ENCODE results near the gene CD2AP. TPM values are rescaled to one million over a fixed set of nuclear protein-coding genes. Genes with fewer than 3 reads are reported as not detected.

CD2AP gene
- total and polyA plus RNA-seq, 4 donors, result 5.7 to 22.4 (median 11.5) TPM

- no peak for DNase-seq (ENCODE audit: low spot score)
- TF ChIP-seq FOXA2 (IDR thresholded peaks at IDR 0.05) (no peak), CTCF (IDR thresholded peaks at IDR 0.05; ENCODE audit: low read depth, low read length, missing input control) (no peak), ATF3 (IDR thresholded peaks at IDR 0.05) (no peak), NR2F2 (IDR thresholded peaks at IDR 0.05) (no peak)
- Histone ChIP-seq H3K9me3 (ENCODE audit: control insufficient read depth in 4 of 4, low read length in 3 of 4) (no peaks in the 10 kb centered on the region), H3K4me3 (ENCODE audit: low read depth in 1 of 3, low read length in 3 of 3) (no peak overlapping the region), H3K27ac (ENCODE audit: low read depth in 1 of 2, low read length in 2 of 2) (no peak overlapping the region), H3K36me3 (ENCODE audit: control insufficient read depth in 4 of 4, insufficient read depth in 3 of 4, low read depth in 1 of 4, low read length in 3 of 4) (no peaks in the 10 kb centered on the region), H3K4me1 (ENCODE audit: control insufficient read depth in 4 of 4, insufficient read depth in 4 of 4, low read length in 3 of 4) (peaks cover 2 to 4% (median 4%) of the 10 kb centered on the region in 4 donors), H3K9ac (ENCODE audit: low read depth in 1 of 2, low read length in 2 of 2) (no peak overlapping the region), H3K27me3 (ENCODE audit: control insufficient read depth in 4 of 4, insufficient read depth in 4 of 4, low read length in 3 of 4) (no peaks in the 10 kb centered on the region)
- 94% methylated on average over 6 of the region's 6 CpGs for WGBS
These were observed 44.4 kb downstream of the CD2AP start for GRCh38 chr6:47521961-47522360.

- peaks cover 2 to 4% (median 4%) of the 10 kb centered on the region in 4 donors for H3K4me1 ChIP-seq (ENCODE audit: control insufficient read depth in 4 of 4, insufficient read depth in 4 of 4, low read length in 3 of 4)
- H3K36me3 ChIP-seq (ENCODE audit: control insufficient read depth in 4 of 4, insufficient read depth in 3 of 4, low read depth in 1 of 4, low read length in 3 of 4), result peaks cover 0 to 2% (median 0%) of the 10 kb centered on the region in 4 donors
- H3K27ac ChIP-seq (ENCODE audit: low read depth in 1 of 2, low read length in 2 of 2), result no peak overlapping the region
- no peak for TF ChIP-seq CTCF (IDR thresholded peaks at IDR 0.05; ENCODE audit: low read depth, low read length, missing input control)
- TF ChIP-seq EGR1 (IDR thresholded peaks at IDR 0.05; ENCODE audit: low read depth in 2 of 2), result no peak
- TF ChIP-seq JUND (IDR thresholded peaks at IDR 0.05), result no peak
- TF ChIP-seq GABPA (IDR thresholded peaks at IDR 0.05 in 1 of 2, conservative IDR thresholded peaks at IDR 0.05 in 1 of 2), result no peak
- no peak for TF ChIP-seq FOXA2 (IDR thresholded peaks at IDR 0.05)
- TF ChIP-seq TAF1 (conservative IDR thresholded peaks at IDR 0.05), result no peak
- TF ChIP-seq RXRA (IDR thresholded peaks at IDR 0.05), result no peak
- TF ChIP-seq NR2F2 (IDR thresholded peaks at IDR 0.05), result no peak
- TF ChIP-seq HNF4A (conservative IDR thresholded peaks at IDR 0.05), result no peak
- no peak for TF ChIP-seq HNF4G (IDR thresholded peaks at IDR 0.05)
- no peak for TF ChIP-seq REST (IDR thresholded peaks at IDR 0.05)
- no peak for TF ChIP-seq ZBTB33 (IDR thresholded peaks at IDR 0.05)
- no peak for TF ChIP-seq RAD21 (IDR thresholded peaks at IDR 0.05)
- no peak for TF ChIP-seq SP1 (IDR thresholded peaks at IDR 0.05)
- TF ChIP-seq YY1 (IDR thresholded peaks at IDR 0.05), result no peak
- no peak for TF ChIP-seq ATF3 (IDR thresholded peaks at IDR 0.05)
- no peak for TF ChIP-seq MAX (IDR thresholded peaks at IDR 0.05)
- no peak overlapping the region for H3K4me3 ChIP-seq (ENCODE audit: low read depth in 1 of 3, low read length in 3 of 3)
- 91% methylated on average over 3 of the region's 3 CpGs for WGBS
- H3K9ac ChIP-seq (ENCODE audit: low read depth in 1 of 2, low read length in 2 of 2), result no peak overlapping the region
- no peaks in the 10 kb centered on the region for H3K9me3 ChIP-seq (ENCODE audit: control insufficient read depth in 4 of 4, low read length in 3 of 4)
- no peaks in the 10 kb centered on the region for H3K27me3 ChIP-seq (ENCODE audit: control insufficient read depth in 4 of 4, insufficient read depth in 4 of 4, low read length in 3 of 4)
- no peak for DNase-seq (ENCODE audit: low spot score)
These were observed 46.7 kb downstream of the CD2AP start for GRCh38 chr6:47524136-47524845.

Data from liver (tissue), 9 donors.